Karpas-422 (cell line): ENCODE measurements around the gene AGAP5. TPM values are rescaled to one million over a fixed set of nuclear protein-coding genes. Genes with fewer than 3 reads are reported as not detected.
"Not testable (repeated sequence)": the region's sequence is repeated elsewhere in the genome, so short reads cannot be mapped to it uniquely, and the experiment has no call there.

Source experiments
- DNase-seq: peaks from one replicate; pipeline ENCODE4 v3.0.0-alpha.2; 2015
- H2AFZ ChIP-seq: fragments of 200-600 bp; sonication (generic); 2 replicates; pipeline ENCODE4 v1.6.1; 2014; ENCODE audit warnings: antibody characterized with exemption, low read length, mixed read lengths
- H3K27ac ChIP-seq: fragments of 200-600 bp; sonication (generic); 2 replicates; pipeline ENCODE4 v1.5.1; 2014; ENCODE audit warnings: mild to moderate bottlenecking, low read length, moderate library complexity
- H3K27me3 ChIP-seq: fragments of 200-600 bp; sonication (generic); 2 replicates; pipeline ENCODE4 v1.6.1; 2014; ENCODE audit warnings: low read length, mixed read lengths
- H3K36me3 ChIP-seq: fragments of 200-600 bp; sonication (generic); 2 replicates; pipeline ENCODE4 v1.6.1; 2014; ENCODE audit warnings: low read length, mixed read lengths; ENCODE audit not compliant: insufficient read depth
- H3K4me1 ChIP-seq: fragments of 200-600 bp; sonication (generic); 2 replicates; pipeline ENCODE4 v1.6.1; 2014; ENCODE audit warnings: mild to moderate bottlenecking, low read length, mixed read lengths
- H3K4me2 ChIP-seq: fragments of 200-600 bp; sonication (generic); 2 replicates; pipeline ENCODE4 v1.6.1; 2014; ENCODE audit warnings: low read length, low read depth, mild to moderate bottlenecking; ENCODE audit not compliant: poor library complexity, severe bottlenecking
- H3K4me3 ChIP-seq: fragments of 200-600 bp; sonication (generic); 2 replicates; pipeline ENCODE4 v1.5.1; 2014; ENCODE audit warnings: mild to moderate bottlenecking, antibody characterized with exemption, low read length, mixed read lengths
- H3K79me2 ChIP-seq: fragments of 200-600 bp; sonication (generic); 2 replicates; pipeline ENCODE4 v1.6.1; 2014; ENCODE audit warnings: mild to moderate bottlenecking, low read length, mixed read lengths
- H3K9ac ChIP-seq: fragments of 200-600 bp; sonication (generic); 2 replicates; pipeline ENCODE4 v1.6.0; 2014; ENCODE audit warnings: low read length
- H3K9me2 ChIP-seq: fragments of 200-600 bp; sonication (generic), shearing (Covaris generic); replicated peaks from 2 replicates; pipeline ENCODE4 v1.6.0; 2014; ENCODE audit warnings: mild to moderate bottlenecking, low read length, moderate library complexity; ENCODE audit not compliant: insufficient read depth
- H3K9me3 ChIP-seq: fragments of 300-700, 200-600 bp; sonication (generic); 2 replicates; pipeline ENCODE4 v1.6.1; 2014; ENCODE audit warnings: low read length, mixed read lengths
- H4K20me1 ChIP-seq: fragments of 200-600 bp; sonication (generic); 2 replicates; pipeline ENCODE4 v1.6.1; 2014; ENCODE audit warnings: mild to moderate bottlenecking, antibody characterized with exemption, low read length, low read depth; ENCODE audit not compliant: insufficient read depth
- total RNA-seq: library from RNA; depleted of rRNA; stranded (reverse); fragments of >200 nt; shearing (Covaris generic); gene quantifications from 2 replicates; pipeline ENCODE4 v1.2.3, GENCODE V29; 2014; ENCODE audit warnings: low replicate concordance

AGAP5 gene
- total RNA-seq, 1 experiment from 2014 or later, result 8.1 TPM

GRCh38 chr10:73734796-73735305, 36.9 kb upstream of the AGAP5 start:
- Histone ChIP-seq H4K20me1 (no peaks in the 10 kb centered on the region), H3K4me2 (no peak overlapping the region), H3K36me3 (no peaks in the 10 kb centered on the region), H3K4me3 (no peak overlapping the region), H2AFZ (no peak overlapping the region), H3K79me2 (peaks cover 24% of the 10 kb centered on the region), H3K9me3 (no peaks in the 10 kb centered on the region), H3K27me3 (no peaks in the 10 kb centered on the region), H3K9ac (no peak overlapping the region), H3K27ac (no peak overlapping the region), H3K4me1 (peaks cover 8% of the 10 kb centered on the region), H3K9me2 (no peaks in the 10 kb centered on the region)
- no peak for DNase-seq

GRCh38 chr10:73734028-73734720, 36.3 kb upstream of the AGAP5 start:
- Histone ChIP-seq H3K27me3 (no peaks in the 10 kb centered on the region), H3K27ac (no peak overlapping the region), H3K4me2 (no peak overlapping the region), H3K9ac (no peak overlapping the region), H3K9me2 (no peaks in the 10 kb centered on the region), H3K9me3 (no peaks in the 10 kb centered on the region), H3K36me3 (no peaks in the 10 kb centered on the region), H3K4me1 (peaks cover 10% of the 10 kb centered on the region), H4K20me1 (no peaks in the 10 kb centered on the region), H2AFZ (no peak overlapping the region), H3K79me2 (peaks cover 29% of the 10 kb centered on the region), H3K4me3 (no peak overlapping the region)
- no peak for DNase-seq

GRCh38 chr10:73732931-73733623, 35.2 kb upstream of the AGAP5 start:
- Histone ChIP-seq H2AFZ (no peak overlapping the region), H3K27me3 (no peaks in the 10 kb centered on the region), H3K79me2 (peaks cover 37% of the 10 kb centered on the region), H3K9ac (no peak overlapping the region), H3K4me3 (no peak overlapping the region), H3K9me2 (no peaks in the 10 kb centered on the region), H4K20me1 (no peaks in the 10 kb centered on the region), H3K36me3 (no peaks in the 10 kb centered on the region), H3K4me1 (peaks cover 13% of the 10 kb centered on the region), H3K4me2 (no peak overlapping the region), H3K27ac (no peak overlapping the region), H3K9me3 (no peaks in the 10 kb centered on the region)
- DNase-seq, result no peak

DNA sequence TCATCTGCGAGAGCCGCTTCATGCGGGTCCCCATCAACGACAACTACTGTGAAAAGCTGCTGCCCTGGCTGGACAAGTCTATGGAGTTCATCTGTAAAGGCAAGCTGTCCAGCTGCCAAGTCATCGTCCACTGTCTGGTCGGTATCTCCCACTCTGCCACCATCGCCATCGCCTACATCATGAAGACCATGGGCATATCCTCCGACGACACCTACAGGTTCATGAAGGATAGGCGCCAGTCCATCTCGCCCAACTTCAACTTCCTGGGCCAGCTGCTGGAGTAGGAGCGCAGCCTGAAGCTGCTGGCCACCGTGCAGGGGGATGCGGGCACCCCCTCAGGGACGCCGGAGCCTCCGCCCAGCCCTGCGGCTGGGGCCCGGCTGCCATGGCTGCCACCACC, 34.5 kb upstream of the AGAP5 start:
- Histone ChIP-seq H4K20me1 (no peaks in the 10 kb centered on the region), H3K36me3 (no peaks in the 10 kb centered on the region; the same call in 1 of the 2 replicates), H2AFZ (no peak overlapping the region), H3K4me2 (no peak overlapping the region), H3K9me3 (no peaks in the 10 kb centered on the region), H3K9me2 (no peaks in the 10 kb centered on the region), H3K27ac (no peak overlapping the region), H3K4me3 (no peak overlapping the region), H3K4me1 (peaks cover 13% of the 10 kb centered on the region), H3K27me3 (no peaks in the 10 kb centered on the region), H3K79me2 (peaks cover 38% of the 10 kb centered on the region), H3K9ac (no peak overlapping the region)
- DNase-seq, result no peak

DNA sequence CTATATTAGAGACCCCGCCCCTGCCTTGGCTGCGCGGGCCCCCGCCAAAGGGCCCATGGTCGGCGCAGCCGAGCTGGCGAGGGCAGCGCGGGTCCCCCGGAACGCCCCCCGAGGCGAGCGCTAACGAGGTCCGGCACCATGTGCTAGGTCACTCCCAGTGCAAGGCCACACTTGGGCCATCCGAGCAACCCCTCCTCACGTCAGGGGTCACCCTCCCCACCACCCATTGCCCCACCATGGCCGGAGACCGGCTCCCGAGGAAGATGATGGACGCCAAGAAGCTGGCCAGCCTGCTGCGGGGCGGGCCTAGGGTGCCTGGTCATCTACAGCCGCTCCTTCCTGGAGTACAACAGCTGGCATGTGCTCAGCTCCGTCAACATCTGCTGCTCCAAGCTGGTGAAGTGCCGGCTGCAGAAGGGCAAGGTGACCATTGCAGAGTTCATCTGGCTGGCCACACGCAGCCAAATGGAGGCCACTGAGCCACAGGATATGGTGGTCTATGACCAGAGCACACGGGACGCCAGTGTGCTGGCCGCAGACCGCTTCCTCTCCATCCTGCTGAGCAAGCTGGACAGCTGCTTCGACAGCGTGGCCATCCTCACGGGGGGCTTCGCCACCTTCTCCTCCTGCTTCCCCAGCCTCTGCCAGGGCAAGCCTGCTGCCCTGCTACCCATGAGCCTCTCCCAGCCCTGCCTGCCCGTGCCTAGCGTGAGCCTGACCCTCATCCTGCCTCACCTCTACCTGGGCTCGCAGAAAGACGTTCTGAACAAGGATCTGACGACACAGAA, 33.9 kb upstream of the AGAP5 start:
- peak overlapping the region; percentile 85 for H3K9ac ChIP-seq
- H3K4me3 ChIP-seq, result peak overlapping the region; percentile 74
- H4K20me1 ChIP-seq, result no peaks in the 10 kb centered on the region
- H3K27ac ChIP-seq, result no peak overlapping the region
- peaks cover 6% of the 10 kb centered on the region; the same call in 1 of the 2 replicates for H3K36me3 ChIP-seq
- H3K9me3 ChIP-seq, result no peaks in the 10 kb centered on the region
- H3K4me2 ChIP-seq, result peak overlapping the region; percentile 86
- no peaks in the 10 kb centered on the region for H3K9me2 ChIP-seq
- no peak overlapping the region for H2AFZ ChIP-seq
- H3K79me2 ChIP-seq, result peaks cover 38% of the 10 kb centered on the region
- DNase-seq, result no peak
- peaks cover 13% of the 10 kb centered on the region for H3K4me1 ChIP-seq
- H3K27me3 ChIP-seq, result no peaks in the 10 kb centered on the region

DNA sequence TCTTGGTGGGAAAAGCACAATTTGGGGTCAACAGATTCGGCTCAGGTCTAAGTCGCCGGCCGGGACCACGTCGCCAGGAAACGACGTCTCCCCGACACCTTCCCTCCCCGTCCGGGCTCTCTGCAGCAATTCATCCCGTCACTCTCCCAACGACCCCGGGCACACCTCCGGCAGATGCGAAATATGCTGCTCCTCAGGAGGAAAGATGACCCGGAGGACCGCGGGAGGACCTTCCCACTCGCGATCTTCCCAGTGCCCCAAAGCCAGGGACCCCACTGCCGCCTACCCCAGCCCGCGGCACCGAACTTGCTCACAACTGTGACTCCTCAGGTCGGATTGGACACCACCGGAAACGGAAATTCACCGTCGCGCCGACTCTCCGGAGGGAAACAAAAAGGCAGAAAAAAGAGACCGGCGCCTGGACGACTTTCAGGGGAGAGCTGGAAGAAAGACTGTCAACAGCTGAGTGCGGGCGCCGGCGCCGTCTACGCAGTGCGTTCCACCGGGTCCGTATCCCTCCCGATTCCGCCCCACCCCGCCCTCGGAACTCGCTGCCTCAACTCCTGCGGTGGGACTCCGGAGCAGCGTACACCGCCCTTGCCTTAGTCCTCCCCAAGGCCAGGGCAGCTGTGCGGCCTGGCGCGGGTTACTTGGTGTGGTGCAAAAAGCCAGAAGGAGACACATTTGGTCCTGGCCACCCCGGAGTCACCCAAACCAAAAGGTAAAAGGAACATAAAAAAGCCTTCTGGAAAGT, 32.4 kb upstream of the AGAP5 start:
- Histone ChIP-seq H3K4me2 (peak overlapping the region; percentile 86), H3K4me1 (peaks cover 13% of the 10 kb centered on the region), H3K4me3 (peak overlapping the region; percentile 74), H2AFZ (peak overlapping the region; percentile 80), H3K9me2 (no peaks in the 10 kb centered on the region), H3K79me2 (peaks cover 40% of the 10 kb centered on the region), H3K36me3 (peaks cover 17% of the 10 kb centered on the region), H3K27me3 (no peaks in the 10 kb centered on the region), H3K9ac (peak overlapping the region; percentile 85), H3K27ac (peak overlapping the region; percentile 32), H3K9me3 (no peaks in the 10 kb centered on the region), H4K20me1 (no peaks in the 10 kb centered on the region)
- peak; percentile 97 for DNase-seq

DNA sequence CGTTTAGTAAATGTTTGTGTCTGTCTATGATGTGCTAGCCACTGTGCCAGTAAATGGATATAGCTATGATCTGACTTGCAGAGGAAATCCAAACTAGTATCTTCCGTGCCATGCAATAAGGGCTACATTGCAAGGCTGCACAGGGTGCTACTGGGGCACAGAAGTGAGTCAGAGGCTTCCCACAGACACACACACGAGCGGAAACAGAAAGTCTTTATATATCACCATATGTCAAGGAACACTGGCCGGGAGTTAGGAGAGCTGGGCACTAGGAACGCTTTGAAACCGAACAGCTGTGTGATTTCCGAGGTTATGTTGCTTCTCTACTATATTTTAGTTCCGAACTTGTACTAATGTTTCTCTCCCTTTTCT, 31.9 kb upstream of the AGAP5 start:
- peaks cover 40% of the 10 kb centered on the region for H3K79me2 ChIP-seq
- not testable (repeated sequence) for DNase-seq, H3K27me3 ChIP-seq, H3K9me3 ChIP-seq, H4K20me1 ChIP-seq, H3K9me2 ChIP-seq
- H3K4me1 ChIP-seq, result peaks cover 13% of the 10 kb centered on the region
- peak overlapping the region; percentile 32 for H3K27ac ChIP-seq
- peak overlapping the region; percentile 85 for H3K9ac ChIP-seq
- H3K36me3 ChIP-seq, result peaks cover 17% of the 10 kb centered on the region
- peak overlapping the region; percentile 80; the same call in 1 of the 2 replicates for H2AFZ ChIP-seq
- H3K4me2 ChIP-seq, result peak overlapping the region; percentile 86
- H3K4me3 ChIP-seq, result peak overlapping the region; percentile 74
